ENCODE results near the gene PITPNM2.

PITPNM2 gene

DNA sequence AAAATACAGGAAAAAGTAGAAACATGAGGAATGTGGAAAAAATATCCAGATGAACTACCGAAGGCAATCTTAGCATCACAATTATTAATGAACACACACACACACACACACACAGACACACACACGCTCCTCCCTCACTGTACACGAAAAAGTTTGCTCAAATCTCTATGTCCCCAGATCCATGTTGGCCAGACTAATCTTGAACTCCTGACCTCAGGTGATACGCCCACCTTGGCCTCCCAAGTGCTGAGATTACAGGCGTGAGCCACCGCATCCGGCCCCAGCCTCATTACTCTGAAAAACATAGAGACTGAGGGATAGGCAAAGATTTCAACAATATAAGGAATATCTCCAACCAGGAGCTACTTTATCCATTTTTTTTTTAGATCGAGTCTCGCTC is 17.2 kb downstream of the PITPNM2 start:
- Histone ChIP-seq H3K27ac (ENCODE audit: low read depth, low read length) (no peak overlapping the region), H3K4me3 (ENCODE audit: low read depth, low read length) (no peak overlapping the region), H3K4me1 (ENCODE audit: control insufficient read depth, insufficient read depth, low read length, unreplicated experiment) (peaks cover 8% of the 10 kb centered on the region), H2AFZ (ENCODE audit: low read length, unreplicated experiment) (no peak overlapping the region), H3K36me3 (ENCODE audit: insufficient read depth, low read length) (no peaks in the 10 kb centered on the region; the same call in 1 of the 2 replicates), H3K79me2 (ENCODE audit: control insufficient read depth, insufficient read depth, low read length, unreplicated experiment) (peaks cover 11% of the 10 kb centered on the region), H3K27me3 (ENCODE audit: insufficient read depth, low read length) (no peaks in the 10 kb centered on the region)

DNA sequence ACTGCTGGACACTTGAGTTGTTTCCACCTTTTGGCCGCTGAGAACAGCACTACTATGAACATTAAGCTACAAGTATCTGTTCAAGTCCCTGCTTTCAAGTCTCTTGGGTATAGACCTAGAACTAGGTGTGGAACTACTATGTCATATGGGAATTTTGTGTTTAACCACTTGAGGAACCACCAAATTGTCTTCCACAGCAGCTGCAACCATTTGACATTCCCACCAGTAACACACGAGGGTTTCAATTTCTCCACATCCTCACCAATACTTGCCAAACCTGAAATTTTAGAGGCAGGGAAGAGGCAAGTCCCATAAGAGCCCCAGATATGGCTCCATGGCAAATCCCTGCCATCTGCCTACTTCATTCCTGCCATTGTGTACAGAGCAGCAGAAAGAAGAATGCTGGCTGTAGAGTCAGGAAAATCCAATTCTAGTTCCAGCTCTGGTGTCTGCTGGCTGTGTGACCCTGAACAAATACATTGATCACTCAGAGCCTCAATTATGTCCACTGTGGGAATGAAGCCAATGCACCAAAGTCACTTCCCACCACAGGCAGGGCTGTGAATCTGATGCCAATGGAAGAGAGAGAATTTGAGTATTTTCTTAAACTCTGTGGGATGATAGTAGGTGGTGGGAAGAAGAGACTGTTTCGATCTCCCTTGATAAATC is 17.8 kb downstream of the PITPNM2 start:
- peaks cover 11% of the 10 kb centered on the region for H3K79me2 ChIP-seq (ENCODE audit: control insufficient read depth, insufficient read depth, low read length, unreplicated experiment)
- H2AFZ ChIP-seq (ENCODE audit: low read length, unreplicated experiment) = no peak overlapping the region
- no peaks in the 10 kb centered on the region for H3K27me3 ChIP-seq (ENCODE audit: insufficient read depth, low read length)
- H3K27ac ChIP-seq (ENCODE audit: low read depth, low read length) = no peak overlapping the region
- peaks cover 12% of the 10 kb centered on the region for H3K4me1 ChIP-seq (ENCODE audit: control insufficient read depth, insufficient read depth, low read length, unreplicated experiment)
- no peak overlapping the region for H3K4me3 ChIP-seq (ENCODE audit: low read depth, low read length)
- H3K36me3 ChIP-seq (ENCODE audit: insufficient read depth, low read length) = no peaks in the 10 kb centered on the region; the same call in 1 of the 2 replicates

DNA sequence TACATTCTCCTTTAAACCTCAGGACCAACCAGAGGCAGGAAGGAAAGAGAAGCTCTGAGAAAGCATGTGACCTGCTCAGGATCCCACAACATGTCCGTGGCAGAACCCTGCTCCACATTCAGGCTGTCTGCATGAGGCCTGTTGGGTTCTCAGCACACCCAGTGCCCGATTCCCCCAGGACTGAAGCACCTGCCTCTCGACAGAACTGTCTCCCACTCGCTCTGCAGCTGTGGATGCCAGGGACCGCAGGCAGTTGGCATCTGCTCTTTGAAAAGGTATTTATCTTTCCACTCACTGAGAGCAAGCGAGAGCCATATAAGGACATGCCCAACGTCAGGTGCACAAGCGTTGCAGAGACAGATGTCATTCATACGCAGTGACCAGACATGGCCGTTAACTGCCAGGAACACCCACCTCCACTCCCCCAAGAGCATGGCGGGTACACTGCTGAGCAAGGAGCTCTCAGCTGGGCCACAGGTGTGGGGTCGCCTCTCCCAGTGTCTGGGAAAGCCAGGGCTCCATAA is 18.9 kb downstream of the PITPNM2 start:
- Histone ChIP-seq H3K4me3 (ENCODE audit: low read depth, low read length) (no peak overlapping the region), H3K36me3 (ENCODE audit: insufficient read depth, low read length) (no peaks in the 10 kb centered on the region; the same call in 1 of the 2 replicates), H3K79me2 (ENCODE audit: control insufficient read depth, insufficient read depth, low read length, unreplicated experiment) (peaks cover 11% of the 10 kb centered on the region), H3K27me3 (ENCODE audit: insufficient read depth, low read length) (no peaks in the 10 kb centered on the region), H2AFZ (ENCODE audit: low read length, unreplicated experiment) (no peak overlapping the region), H3K4me1 (ENCODE audit: control insufficient read depth, insufficient read depth, low read length, unreplicated experiment) (peaks cover 23% of the 10 kb centered on the region), H3K27ac (ENCODE audit: low read depth, low read length) (no peak overlapping the region)

DNA sequence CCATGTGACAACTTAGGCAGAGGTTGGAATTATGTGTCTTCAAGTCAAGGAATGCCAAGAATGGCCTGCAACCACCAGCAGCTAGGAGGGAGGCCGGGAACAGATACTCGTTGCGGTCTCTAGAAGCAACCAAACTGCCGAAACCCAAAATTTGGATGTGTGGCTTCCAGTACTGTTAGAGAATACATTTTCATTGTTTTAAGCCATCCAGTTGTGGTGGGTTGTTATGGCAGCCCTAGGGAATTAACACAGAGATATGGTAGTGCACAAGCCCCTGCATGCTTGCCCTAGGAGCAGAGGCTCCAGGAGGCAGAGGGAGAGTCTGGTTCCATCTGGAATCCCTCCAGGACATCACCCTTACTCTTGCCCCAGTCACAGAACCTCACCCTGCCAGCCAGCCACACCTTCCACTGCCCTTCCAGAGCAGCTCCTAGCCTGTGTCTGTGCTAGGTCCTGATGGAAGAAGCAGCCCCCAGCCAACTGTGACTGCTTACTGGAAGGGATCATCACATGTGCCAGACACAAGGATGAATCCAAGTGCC is 19.5 kb downstream of the PITPNM2 start:
- H3K27ac ChIP-seq (ENCODE audit: low read depth, low read length) = no peak overlapping the region
- peaks cover 27% of the 10 kb centered on the region for H3K4me1 ChIP-seq (ENCODE audit: control insufficient read depth, insufficient read depth, low read length, unreplicated experiment)
- H3K27me3 ChIP-seq (ENCODE audit: insufficient read depth, low read length) = no peaks in the 10 kb centered on the region
- no peak overlapping the region for H3K4me3 ChIP-seq (ENCODE audit: low read depth, low read length)
- H3K79me2 ChIP-seq (ENCODE audit: control insufficient read depth, insufficient read depth, low read length, unreplicated experiment) = peaks cover 11% of the 10 kb centered on the region
- H3K36me3 ChIP-seq (ENCODE audit: insufficient read depth, low read length) = no peaks in the 10 kb centered on the region; the same call in 1 of the 2 replicates
- H2AFZ ChIP-seq (ENCODE audit: low read length, unreplicated experiment) = no peak overlapping the region

DNA sequence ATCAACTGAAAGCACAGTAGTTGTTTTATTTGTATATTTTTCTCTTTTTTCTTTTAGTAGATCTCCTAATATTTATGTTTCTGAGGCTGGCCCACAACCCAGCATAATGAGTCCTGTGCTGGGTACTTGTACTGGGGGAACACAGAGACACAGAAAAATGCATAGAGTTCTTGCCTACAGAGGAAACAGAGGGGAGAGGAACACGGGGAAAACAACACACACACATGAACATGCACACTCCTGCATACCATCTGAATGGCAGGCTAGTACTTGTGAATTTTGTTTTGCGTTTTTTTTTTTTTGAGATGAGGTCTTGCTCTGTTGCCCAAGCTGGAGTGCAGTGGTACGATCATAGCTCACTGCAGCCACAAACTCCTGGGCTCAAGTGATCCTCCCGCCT is 21.3 kb downstream of the PITPNM2 start:
- H3K27me3 ChIP-seq (ENCODE audit: insufficient read depth, low read length) = no peaks in the 10 kb centered on the region
- H3K79me2 ChIP-seq (ENCODE audit: control insufficient read depth, insufficient read depth, low read length, unreplicated experiment) = peaks cover 10% of the 10 kb centered on the region
- H3K36me3 ChIP-seq (ENCODE audit: insufficient read depth, low read length) = no peaks in the 10 kb centered on the region
- no peak overlapping the region for H2AFZ ChIP-seq (ENCODE audit: low read length, unreplicated experiment)
- no peak overlapping the region for H3K4me3 ChIP-seq (ENCODE audit: low read depth, low read length)
- H3K4me1 ChIP-seq (ENCODE audit: control insufficient read depth, insufficient read depth, low read length, unreplicated experiment) = peaks cover 36% of the 10 kb centered on the region
- no peak overlapping the region for H3K27ac ChIP-seq (ENCODE audit: low read depth, low read length)

DNA sequence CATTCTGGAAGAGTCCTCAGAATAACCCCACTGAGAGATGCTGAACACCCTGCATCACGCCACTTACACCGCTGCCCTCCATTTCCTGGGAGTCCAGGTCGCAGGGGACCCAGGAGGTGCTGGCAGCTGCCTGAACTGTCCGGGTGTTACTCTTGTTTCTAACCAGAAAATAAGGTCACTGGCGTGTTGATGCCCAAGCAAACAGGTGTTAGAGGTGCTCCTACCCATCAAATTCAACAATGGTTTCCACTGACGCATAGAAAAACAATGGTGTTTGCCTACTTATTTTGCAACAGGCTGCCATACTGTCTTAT is 23.8 kb downstream of the PITPNM2 start:
- peak overlapping the region; percentile 36; the same call in 1 of the 2 replicates for H3K4me3 ChIP-seq (ENCODE audit: low read depth, low read length)
- peaks cover 36% of the 10 kb centered on the region for H3K4me1 ChIP-seq (ENCODE audit: control insufficient read depth, insufficient read depth, low read length, unreplicated experiment)
- peaks cover 2% of the 10 kb centered on the region for H3K79me2 ChIP-seq (ENCODE audit: control insufficient read depth, insufficient read depth, low read length, unreplicated experiment)
- H3K27me3 ChIP-seq (ENCODE audit: insufficient read depth, low read length) = no peaks in the 10 kb centered on the region
- peak overlapping the region; percentile 93 for H3K27ac ChIP-seq (ENCODE audit: low read depth, low read length)
- no peaks in the 10 kb centered on the region for H3K36me3 ChIP-seq (ENCODE audit: insufficient read depth, low read length)
- H2AFZ ChIP-seq (ENCODE audit: low read length, unreplicated experiment) = no peak overlapping the region

DNA sequence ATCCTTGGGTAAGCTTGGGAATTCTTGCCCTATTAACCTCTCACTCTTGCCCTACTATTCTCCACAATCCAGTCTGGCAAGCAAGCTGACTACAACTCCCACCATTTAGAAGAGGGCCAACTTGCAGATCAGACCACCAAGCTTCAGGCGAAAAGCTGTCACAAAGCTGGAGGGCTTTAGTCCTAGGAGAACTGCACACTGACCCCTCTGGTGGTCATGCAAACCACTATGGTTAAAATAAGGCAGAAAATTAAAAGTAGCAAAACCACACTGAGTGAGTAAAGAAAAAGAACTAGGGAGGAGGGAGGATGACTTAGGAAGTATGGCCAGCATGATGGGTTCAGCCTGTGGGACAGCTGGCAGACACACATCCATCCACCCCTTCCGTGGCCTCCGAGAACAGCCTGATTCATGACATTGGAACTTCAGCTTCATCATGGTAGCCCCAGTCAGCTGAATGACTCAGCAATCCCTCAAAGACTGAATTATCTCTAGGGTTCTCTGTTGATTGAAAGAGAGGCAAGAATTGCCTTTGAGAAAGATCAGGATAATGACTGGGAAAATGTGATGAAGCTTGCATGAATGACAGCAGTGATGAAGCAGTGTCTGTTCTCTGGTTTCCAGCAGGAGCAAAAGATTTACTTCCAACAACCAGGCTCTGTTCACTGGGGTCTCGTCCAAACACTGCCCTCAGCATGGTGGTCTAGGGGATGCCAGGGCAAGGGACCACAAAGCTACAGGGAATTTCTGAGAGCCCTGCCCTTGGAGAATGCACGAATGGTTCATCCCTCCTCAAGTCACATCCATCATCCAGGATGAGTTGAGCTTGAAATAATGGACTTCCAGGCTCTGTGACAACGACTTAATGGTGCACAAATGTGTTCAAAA is 24.4 kb downstream of the PITPNM2 start:
- peaks cover 2% of the 10 kb centered on the region for H3K79me2 ChIP-seq (ENCODE audit: control insufficient read depth, insufficient read depth, low read length, unreplicated experiment)
- peaks cover 33% of the 10 kb centered on the region for H3K4me1 ChIP-seq (ENCODE audit: control insufficient read depth, insufficient read depth, low read length, unreplicated experiment)
- H3K36me3 ChIP-seq (ENCODE audit: insufficient read depth, low read length) = no peaks in the 10 kb centered on the region
- H3K4me3 ChIP-seq (ENCODE audit: low read depth, low read length) = peak overlapping the region; percentile 64
- H3K27me3 ChIP-seq (ENCODE audit: insufficient read depth, low read length) = no peaks in the 10 kb centered on the region
- H2AFZ ChIP-seq (ENCODE audit: low read length, unreplicated experiment) = peak overlapping the region; percentile 60
- peak overlapping the region; percentile 93 for H3K27ac ChIP-seq (ENCODE audit: low read depth, low read length)

DNA sequence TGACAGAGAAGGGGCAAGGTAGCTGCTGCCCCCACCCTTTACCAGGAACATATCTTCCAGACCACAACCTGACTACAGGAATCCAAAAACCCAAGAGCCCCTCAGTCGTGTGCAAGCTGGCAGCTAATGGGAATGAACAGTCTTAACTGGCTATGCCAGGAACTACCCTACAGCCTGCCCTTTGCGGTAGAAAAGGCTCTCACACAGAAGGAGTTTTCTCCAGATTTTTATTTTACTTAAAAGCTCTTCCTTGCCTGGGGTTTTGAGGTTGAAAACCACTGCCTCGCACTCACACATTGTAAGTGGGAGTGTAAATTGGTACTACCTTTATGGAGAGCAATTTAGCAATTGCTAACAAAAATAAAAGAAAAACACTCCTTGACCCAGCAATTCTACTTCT is 28.3 kb downstream of the PITPNM2 start:
- Histone ChIP-seq H3K4me1 (ENCODE audit: control insufficient read depth, insufficient read depth, low read length, unreplicated experiment) (peaks cover 20% of the 10 kb centered on the region), H3K27ac (ENCODE audit: low read depth, low read length) (no peak overlapping the region), H2AFZ (ENCODE audit: low read length, unreplicated experiment) (no peak overlapping the region)

DNA sequence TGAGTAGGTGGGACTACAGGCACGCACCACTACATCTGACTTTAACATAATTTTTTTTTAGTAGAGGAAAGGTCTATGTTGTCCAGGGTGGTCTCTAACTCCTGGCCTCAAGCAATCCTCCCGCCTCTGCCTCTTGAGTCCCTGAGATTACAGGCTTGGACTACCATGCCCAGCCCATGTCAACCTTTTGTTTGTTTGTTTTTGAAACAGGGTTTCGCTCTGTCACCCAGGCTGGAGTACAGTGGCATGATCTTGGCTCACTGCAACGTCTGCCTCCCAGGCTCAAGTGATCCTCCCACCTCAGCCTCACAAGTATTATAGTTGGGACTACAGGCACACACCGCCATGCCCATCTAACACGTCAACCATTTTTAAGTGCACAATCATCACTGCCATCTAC is 29.2 kb downstream of the PITPNM2 start:
- no peak overlapping the region for H3K27ac ChIP-seq (ENCODE audit: low read depth, low read length)
- H3K79me2 ChIP-seq (ENCODE audit: control insufficient read depth, insufficient read depth, low read length, unreplicated experiment) = no peaks in the 10 kb centered on the region

More for the DNA sequence above, 28.3 kb downstream of the PITPNM2 start:
- Histone ChIP-seq H3K4me3 (ENCODE audit: low read depth, low read length) (no peak overlapping the region), H3K79me2 (ENCODE audit: control insufficient read depth, insufficient read depth, low read length, unreplicated experiment) (no peaks in the 10 kb centered on the region), H3K36me3 (ENCODE audit: insufficient read depth, low read length) (no peaks in the 10 kb centered on the region), H3K27me3 (ENCODE audit: insufficient read depth, low read length) (no peaks in the 10 kb centered on the region)

DNA sequence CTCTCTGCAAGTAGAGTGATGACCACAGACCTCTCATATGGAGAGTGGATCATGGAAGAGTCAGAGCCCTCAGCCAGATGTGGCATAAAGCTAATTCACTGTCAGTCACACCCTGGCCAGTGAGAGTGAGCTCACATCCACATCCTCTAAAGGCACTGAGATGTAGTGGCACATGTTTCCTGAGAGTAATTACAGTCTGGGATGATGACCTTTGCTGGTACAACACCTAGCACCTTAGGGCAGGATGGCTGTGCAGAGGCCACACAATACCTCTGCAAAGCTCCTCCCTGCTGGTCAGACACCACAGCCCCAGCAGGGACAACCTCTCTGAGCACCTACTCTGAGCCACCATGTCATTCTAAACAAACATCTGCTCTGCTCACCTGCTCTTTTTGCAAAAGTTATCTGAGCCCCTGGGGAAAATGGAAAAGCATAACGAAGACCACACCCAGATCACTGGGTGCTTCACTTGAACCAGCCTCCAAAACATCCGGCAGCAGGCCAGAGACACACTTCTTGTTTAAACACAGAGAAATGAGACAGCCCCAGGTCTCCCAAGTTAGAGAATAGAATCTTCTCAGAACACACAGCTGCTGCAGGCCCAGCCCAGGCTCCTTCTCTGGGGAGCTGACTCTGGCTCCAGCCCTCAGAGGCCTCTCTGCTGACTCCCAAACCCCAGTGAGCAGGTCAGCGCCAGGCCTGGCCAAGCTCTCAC is 30.3 kb downstream of the PITPNM2 start:
- Histone ChIP-seq H2AFZ (ENCODE audit: low read length, unreplicated experiment) (no peak overlapping the region), H3K27me3 (ENCODE audit: insufficient read depth, low read length) (no peaks in the 10 kb centered on the region), H3K4me1 (ENCODE audit: control insufficient read depth, insufficient read depth, low read length, unreplicated experiment) (peaks cover 10% of the 10 kb centered on the region), H3K27ac (ENCODE audit: low read depth, low read length) (no peak overlapping the region), H3K36me3 (ENCODE audit: insufficient read depth, low read length) (no peaks in the 10 kb centered on the region), H3K79me2 (ENCODE audit: control insufficient read depth, insufficient read depth, low read length, unreplicated experiment) (no peaks in the 10 kb centered on the region), H3K4me3 (ENCODE audit: low read depth, low read length) (no peak overlapping the region)

More for the DNA sequence above, 29.2 kb downstream of the PITPNM2 start:
- peaks cover 10% of the 10 kb centered on the region for H3K4me1 ChIP-seq (ENCODE audit: control insufficient read depth, insufficient read depth, low read length, unreplicated experiment)
- no peak overlapping the region for H2AFZ ChIP-seq (ENCODE audit: low read length, unreplicated experiment)
- H3K27me3 ChIP-seq (ENCODE audit: insufficient read depth, low read length) = no peaks in the 10 kb centered on the region
- no peak overlapping the region for H3K4me3 ChIP-seq (ENCODE audit: low read depth, low read length)
- H3K36me3 ChIP-seq (ENCODE audit: insufficient read depth, low read length) = no peaks in the 10 kb centered on the region
